Fibroblast of the aortic adventitia (primary cell): ENCODE results near the gene SHISA9. TPM values are rescaled to one million over a fixed set of nuclear protein-coding genes. Genes with fewer than 3 reads are reported as not detected.

Experiments
- DNase-seq: peaks from one replicate; pipeline ENCODE4 v3.0.0-alpha.2; 2010; ENCODE audit warnings: low read depth
- H3K4me3 ChIP-seq: 2 replicates; pipeline ENCODE4 v1.5.1; 2011; ENCODE audit warnings: low read depth, mild to moderate bottlenecking, control low read depth, low read length, moderate library complexity
- total RNA-seq: library from RNA; depleted of rRNA; stranded (reverse); fragments of >200 nt; gene quantifications from 2 replicates; pipeline ENCODE4 v1.2.3, GENCODE V29; 2012; ENCODE audit warnings: low replicate concordance
- TF ChIP-seq, protein P1 (sequence below): IDR thresholded peaks from 2 replicates; pipeline ENCODE4 v1.5.1; 2011; ENCODE audit warnings: mild to moderate bottlenecking, low read length, control low read depth, inconsistent platforms; ENCODE audit not compliant: insufficient read depth

The SHISA9 gene
- total RNA-seq, 1 donor = not detected

DNA sequence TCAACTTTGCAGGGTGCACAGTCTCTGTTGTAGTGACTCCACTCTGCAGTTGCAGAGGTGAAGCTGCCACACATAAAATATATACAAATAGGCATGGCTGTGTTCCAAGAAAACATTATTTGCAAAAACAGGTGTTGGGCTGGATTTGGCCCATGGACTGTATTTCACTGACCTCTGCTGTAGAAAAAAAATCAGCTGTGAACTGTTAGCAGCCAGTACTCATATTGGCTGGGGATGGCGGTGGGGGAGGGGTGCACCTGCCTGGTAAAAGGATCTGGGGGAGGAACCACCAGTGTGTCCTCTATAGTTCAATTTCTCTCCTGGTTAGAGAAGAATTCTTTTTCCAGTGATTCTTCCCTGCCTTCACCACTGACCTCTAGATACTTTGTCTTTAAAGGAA is 50.0 kb downstream of the SHISA9 start:
- no peak for DNase-seq

GRCh38 chr16:12951976-12952375 is 50.6 kb downstream of the SHISA9 start:
- no peak for DNase-seq
- H3K4me3 ChIP-seq = no peak overlapping the region
- TF ChIP-seq, protein P1, sequence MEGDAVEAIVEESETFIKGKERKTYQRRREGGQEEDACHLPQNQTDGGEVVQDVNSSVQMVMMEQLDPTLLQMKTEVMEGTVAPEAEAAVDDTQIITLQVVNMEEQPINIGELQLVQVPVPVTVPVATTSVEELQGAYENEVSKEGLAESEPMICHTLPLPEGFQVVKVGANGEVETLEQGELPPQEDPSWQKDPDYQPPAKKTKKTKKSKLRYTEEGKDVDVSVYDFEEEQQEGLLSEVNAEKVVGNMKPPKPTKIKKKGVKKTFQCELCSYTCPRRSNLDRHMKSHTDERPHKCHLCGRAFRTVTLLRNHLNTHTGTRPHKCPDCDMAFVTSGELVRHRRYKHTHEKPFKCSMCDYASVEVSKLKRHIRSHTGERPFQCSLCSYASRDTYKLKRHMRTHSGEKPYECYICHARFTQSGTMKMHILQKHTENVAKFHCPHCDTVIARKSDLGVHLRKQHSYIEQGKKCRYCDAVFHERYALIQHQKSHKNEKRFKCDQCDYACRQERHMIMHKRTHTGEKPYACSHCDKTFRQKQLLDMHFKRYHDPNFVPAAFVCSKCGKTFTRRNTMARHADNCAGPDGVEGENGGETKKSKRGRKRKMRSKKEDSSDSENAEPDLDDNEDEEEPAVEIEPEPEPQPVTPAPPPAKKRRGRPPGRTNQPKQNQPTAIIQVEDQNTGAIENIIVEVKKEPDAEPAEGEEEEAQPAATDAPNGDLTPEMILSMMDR = no peak

More for the DNA sequence above, 50.0 kb downstream of the SHISA9 start:
- TF ChIP-seq, protein P1 = no peak
- no peak overlapping the region for H3K4me3 ChIP-seq

DNA sequence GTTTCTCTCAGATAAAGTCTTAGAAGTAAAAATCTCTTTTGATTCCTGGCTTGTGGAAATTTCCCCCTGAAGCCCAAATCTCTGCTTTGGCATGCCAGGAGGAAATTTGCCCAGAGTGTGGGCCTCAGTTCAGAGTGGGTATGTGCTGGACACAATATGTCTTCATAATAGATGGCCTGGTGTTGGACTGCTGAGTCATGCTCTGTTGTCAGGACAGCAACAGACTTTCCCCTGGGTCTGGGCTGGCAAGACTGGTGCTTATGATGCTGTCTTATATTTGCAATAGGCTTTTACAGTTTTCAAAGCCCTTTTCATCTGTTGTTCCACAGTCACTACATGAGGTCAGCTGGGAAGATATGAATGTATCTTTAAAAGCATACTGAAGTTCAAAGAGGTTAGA is 57.0 kb downstream of the SHISA9 start:
- DNase-seq = no peak
- H3K4me3 ChIP-seq = no peak overlapping the region
- TF ChIP-seq, protein P1 = no peak

- TF ChIP-seq, protein P1 = no peak
- H3K4me3 ChIP-seq = no peak overlapping the region
- no peak for DNase-seq
These were observed 57.7 kb downstream of the SHISA9 start for GRCh38 chr16:12959072-12959471.

- DNase-seq = no peak
- TF ChIP-seq, protein P1 = no peak
- H3K4me3 ChIP-seq = no peak overlapping the region
These were observed 60.2 kb downstream of the SHISA9 start for GRCh38 chr16:12961626-12962025.

DNA sequence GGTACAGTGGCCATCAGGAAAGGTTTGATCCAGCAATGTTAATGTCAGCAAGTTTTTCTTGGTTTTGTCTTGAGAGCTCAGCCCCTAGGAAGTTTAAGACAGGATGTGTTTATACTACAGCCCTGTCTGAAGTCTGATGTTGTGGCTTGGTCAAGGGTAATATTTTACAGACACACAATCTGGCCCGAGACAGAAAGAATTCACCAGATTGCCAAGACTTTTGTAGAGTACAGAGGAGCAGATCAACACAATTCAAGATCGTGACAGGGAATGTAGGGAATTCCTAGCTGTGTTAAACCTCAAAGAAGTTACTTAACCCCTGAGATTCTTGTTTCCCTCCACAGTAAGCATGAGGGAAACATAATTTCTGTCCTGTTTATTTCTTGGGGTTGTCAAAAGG is 63.1 kb downstream of the SHISA9 start:
- TF ChIP-seq, protein P1 = no peak
- no peak overlapping the region for H3K4me3 ChIP-seq
- no peak for DNase-seq

DNA sequence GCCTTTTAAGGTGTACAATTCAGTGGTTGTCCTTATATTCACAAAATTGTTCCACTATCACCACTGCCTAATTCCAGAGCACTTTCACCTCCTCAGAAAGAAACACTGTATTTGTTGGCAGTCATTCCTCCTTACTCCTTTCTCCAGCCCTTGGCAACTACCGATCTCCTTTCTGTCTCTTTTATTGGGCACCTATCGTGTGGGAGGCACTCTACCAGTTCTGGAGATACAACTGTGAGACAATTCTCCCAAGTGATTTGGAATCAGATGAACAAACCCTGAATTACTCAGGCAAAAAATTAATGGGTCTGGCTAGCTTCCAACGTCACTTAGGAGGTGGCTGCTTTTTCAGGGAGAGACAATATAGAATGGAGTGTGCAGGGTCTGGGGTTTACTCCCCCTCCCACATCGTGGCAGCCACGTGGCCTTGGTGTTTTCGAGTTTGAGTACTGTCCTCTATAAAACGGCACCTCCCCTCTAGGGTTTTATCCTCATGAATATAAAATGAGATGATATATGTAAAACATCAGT is 63.9 kb downstream of the SHISA9 start:
- no peak overlapping the region for H3K4me3 ChIP-seq
- TF ChIP-seq, protein P1 = no peak
- no peak for DNase-seq
